H1 (cell line): ENCODE results near the gene FAM114A2. TPM values are rescaled to one million over a fixed set of nuclear protein-coding genes. Genes with fewer than 3 reads are reported as not detected.

Source experiments
- CTCF ChIA-PET: fragments of 300-600 bp; sonication (Branson Sonifier 250); formaldehyde crosslinking; loops from one replicate; lab custom pipeline; 2021; ENCODE audit not compliant: partially characterized antibody; lab: Charles Lee
- POLR2A ChIA-PET: fragments of 300-600 bp; sonication (Branson Sonifier 250); formaldehyde crosslinking; loops from one replicate; lab custom pipeline; 2021; ENCODE audit warnings: inconsistent platforms; ENCODE audit not compliant: partially characterized antibody; lab: Charles Lee
- DNase-seq, 2 experiments: peaks; one replicate each; pipeline versions ENCODE4 v3.0.0 to v3.0.0-alpha.2; 2010 to 2022; ENCODE audit warnings: low spot score in 2 of 2, low read depth in 1 of 2, mixed read lengths in 1 of 2
- FAIRE-seq: peaks from 2 replicates; lab custom pipeline; 2011; peaks lifted over from hg19 to GRCh38; lab: Jason Lieb, UNC
- H2AFZ ChIP-seq: 2 replicates; pipeline ENCODE4 v1.8.1; 2012; ENCODE audit warnings: low read length, inconsistent platforms
- H2AK5ac ChIP-seq: 2 replicates; pipeline ENCODE4 v1.6.1; 2013; ENCODE audit warnings: low read depth, low read length
- H2BK120ac ChIP-seq: replicated peaks from 2 replicates; pipeline ENCODE3; 2013; ENCODE audit warnings: low read depth, low read length, inconsistent platforms
- H2BK12ac ChIP-seq: 2 replicates; pipeline ENCODE4 v1.6.1; 2013; ENCODE audit warnings: low read depth, low read length
- H2BK15ac ChIP-seq: 2 replicates; pipeline ENCODE4 v1.6.1; 2013; ENCODE audit warnings: low read length
- H2BK20ac ChIP-seq: 2 replicates; pipeline ENCODE4 v1.6.1; 2013; ENCODE audit warnings: low read length
- H2BK5ac ChIP-seq: 2 replicates; pipeline ENCODE4 v1.6.1; 2013; ENCODE audit warnings: low read depth, low read length
- H3K14ac ChIP-seq: 2 replicates; pipeline ENCODE4 v1.6.1; 2013; ENCODE audit warnings: inconsistent platforms; ENCODE audit not compliant: insufficient read length
- H3K18ac ChIP-seq: 2 replicates; pipeline ENCODE4 v1.6.1; 2013; ENCODE audit warnings: low read length; ENCODE audit errors: extremely low read depth
- H3K23ac ChIP-seq: 2 replicates; pipeline ENCODE4 v1.6.1; 2013; ENCODE audit warnings: inconsistent platforms; ENCODE audit not compliant: insufficient read length
- H3K23me2 ChIP-seq: 2 replicates; pipeline ENCODE4 v1.6.1; 2013; ENCODE audit warnings: low read depth, low read length
- H3K27ac ChIP-seq: 2 replicates; pipeline ENCODE4 v1.6.1; 2011; ENCODE audit warnings: low read depth, low read length, inconsistent platforms
- H3K27me3 ChIP-seq, 4 experiments: replicated peaks in 1 of 4; 1 replicate in 1 of 4; 2 replicates in 3 of 4; pipeline versions ENCODE4 v1.6.1 to v1.8.1; 2011 to 2013; ENCODE audit warnings: low read length in 3 of 4, mild to moderate bottlenecking in 3 of 4, inconsistent platforms in 2 of 4, mixed read lengths in 2 of 4, moderate library complexity in 1 of 4; ENCODE audit not compliant: control insufficient read depth in 3 of 4, insufficient read depth in 3 of 4; ENCODE audit errors: extremely low read depth in 1 of 4
- H3K36me3 ChIP-seq, 4 experiments: 2 replicates each; pipeline versions ENCODE4 v1.6.1 to v1.8.1; 2011 to 2013; ENCODE audit warnings: mild to moderate bottlenecking in 4 of 4, low read length in 3 of 4, moderate library complexity in 2 of 4, control low read depth in 1 of 4, inconsistent platforms in 1 of 4; ENCODE audit not compliant: insufficient read depth in 4 of 4, control insufficient read depth in 2 of 4
- H3K4ac ChIP-seq: replicated peaks from 2 replicates; pipeline ENCODE3; 2013; ENCODE audit warnings: low read length, low read depth, mixed read lengths, inconsistent platforms; ENCODE audit not compliant: insufficient read length
- H3K4me1 ChIP-seq, 4 experiments: replicated peaks in 1 of 4; 1 replicate in 1 of 4; 2 replicates in 3 of 4; pipeline versions ENCODE4 v1.6.1 to v1.8.1; 2011 to 2013; ENCODE audit warnings: low read length in 3 of 4, inconsistent platforms in 2 of 4, mixed read lengths in 1 of 4; ENCODE audit not compliant: insufficient read depth in 4 of 4, control insufficient read depth in 3 of 4
- H3K4me2 ChIP-seq, 2 experiments: 2 replicates each; pipeline versions ENCODE4 v1.6.1 to v1.8.1; 2011 to 2013; ENCODE audit warnings: low read depth in 2 of 2, low read length in 2 of 2, control low read depth in 1 of 2, inconsistent platforms in 1 of 2, mild to moderate bottlenecking in 1 of 2; ENCODE audit not compliant: insufficient read depth in 1 of 2
- H3K4me3 ChIP-seq, 4 experiments: fragments of 200-600, 300-600 bp in 1 of 4; sonication (generic), shearing (Covaris generic), sonication (Bioruptor Twin) in 1 of 4; 2 replicates each; pipeline versions ENCODE4 v1.5.1 to v1.8.1; 2011 to 2016; ENCODE audit warnings: low read length in 4 of 4, low read depth in 3 of 4, control low read depth in 2 of 4, inconsistent platforms in 2 of 4, mild to moderate bottlenecking in 2 of 4, mixed read lengths in 1 of 4, moderate library complexity in 1 of 4; ENCODE audit not compliant: insufficient read depth in 2 of 4; ENCODE audit errors: extremely low read depth in 1 of 4
- H3K56ac ChIP-seq: replicated peaks from 2 replicates; pipeline ENCODE3; 2013; ENCODE audit warnings: low read depth, mild to moderate bottlenecking, mixed read lengths, low read length, inconsistent platforms; ENCODE audit not compliant: insufficient read length
- H3K79me1 ChIP-seq: 2 replicates; pipeline ENCODE4 v1.6.1; 2013; ENCODE audit warnings: low read depth, low read length, control low read depth
- H3K79me2 ChIP-seq, 2 experiments: 2 replicates each; pipeline versions ENCODE4 v1.6.1 to v1.8.1; 2012 to 2013; ENCODE audit warnings: low read length in 2 of 2, mild to moderate bottlenecking in 2 of 2, inconsistent platforms in 1 of 2; ENCODE audit not compliant: insufficient read depth in 2 of 2, control insufficient read depth in 1 of 2
- H3K9ac ChIP-seq, 4 experiments: replicated peaks in 1 of 4; 1 replicate in 1 of 4; 2 replicates in 3 of 4; pipeline versions ENCODE4 v1.6.1 to v1.8.1; 2011 to 2013; ENCODE audit warnings: low read depth in 3 of 4, low read length in 3 of 4, control low read depth in 2 of 4, mild to moderate bottlenecking in 2 of 4, moderate library complexity in 2 of 4, inconsistent platforms in 1 of 4; ENCODE audit errors: extremely low read depth in 1 of 4
- H3K9me3 ChIP-seq, 2 experiments: 2 replicates each; pipeline versions ENCODE4 v1.6.1 to v1.8.1; 2012 to 2013; ENCODE audit warnings: mild to moderate bottlenecking in 2 of 2, moderate library complexity in 2 of 2, control low read depth in 1 of 2, inconsistent platforms in 1 of 2, low read depth in 1 of 2, low read length in 1 of 2, mixed read lengths in 1 of 2; ENCODE audit not compliant: insufficient read depth in 2 of 2
- H4K20me1 ChIP-seq, 2 experiments: replicated peaks in 1 of 2; 2 replicates each; pipeline versions ENCODE3 to v1.8.1; 2011 to 2013; ENCODE audit warnings: inconsistent platforms in 2 of 2, low read length in 2 of 2, mild to moderate bottlenecking in 1 of 2; ENCODE audit not compliant: insufficient read depth in 2 of 2, control insufficient read depth in 1 of 2
- H4K5ac ChIP-seq: 2 replicates; pipeline ENCODE4 v1.6.1; 2013; ENCODE audit warnings: low read length, low read depth, mixed read lengths, inconsistent platforms; ENCODE audit not compliant: insufficient read length
- H4K8ac ChIP-seq: 2 replicates; pipeline ENCODE4 v1.8.0; 2013; ENCODE audit warnings: mild to moderate bottlenecking, moderate library complexity, low read length, inconsistent platforms; ENCODE audit not compliant: insufficient read depth; ENCODE audit errors: extremely low read depth
- H4K91ac ChIP-seq: replicated peaks from 2 replicates; pipeline ENCODE3; 2013; ENCODE audit warnings: low read length, mixed read lengths, inconsistent platforms; ENCODE audit not compliant: insufficient read length
- CBX8 ChIP-seq: fragments of 300-800, 300-1000 bp; sonication (generic); IDR thresholded peaks from 2 replicates; pipeline ENCODE4 v1.7.1; 2016; ENCODE audit warnings: low read depth, low read length, borderline replicate concordance
- JUND ChIP-seq: IDR thresholded peaks from 2 replicates; pipeline ENCODE4 v1.6.1; 2011; ENCODE audit warnings: mild to moderate bottlenecking, improper control_type of control experiment, low read length
- SRF ChIP-seq: IDR thresholded peaks from 2 replicates; pipeline ENCODE4 v1.6.1; 2011; ENCODE audit warnings: mild to moderate bottlenecking, low read depth, low read length, moderate library complexity
- TAF7 ChIP-seq: optimal IDR thresholded peaks from 2 replicates; pipeline ENCODE3; 2011; ENCODE audit warnings: low read depth, mild to moderate bottlenecking, inconsistent platforms, low read length, moderate library complexity, borderline replicate concordance
- WGBS, 2 experiments: shearing (Covaris generic) in 1 of 2; methylation state at CpG; one replicate each; pipeline versions ENCODE4 v1.1.6 to v1.1.7; 2013 to 2015; ENCODE audit warnings: low lambda C conversion rate in 2 of 2, mixed read lengths in 2 of 2, inconsistent platforms in 1 of 2, low coverage in 1 of 2, missing lambda C conversion rate in 1 of 2; ENCODE audit not compliant: insufficient replicate concordance in 2 of 2, insufficient coverage in 1 of 2, insufficient read length in 1 of 2; ENCODE audit errors: extremely low coverage in 1 of 2, missing lambda C conversion rate in 1 of 2; 5-methylcytosine and 5-hydroxymethylcytosine counted together
- polyA plus RNA-seq, 7 experiments: library from polyadenylated mRNA; depleted of rRNA in 3 of 7; stranded (reverse) in 5 of 7; unstranded in 2 of 7; fragments of >200 nt in 5 of 7; fragments of 200-250 nt in 2 of 7; gene quantifications; 1 replicate in 5 of 7; 2 replicates in 1 of 7; 4 replicates in 1 of 7; pipeline versions ENCODE4 v1.2.1 to v1.2.3, GENCODE V29; 2011 to 2013; ENCODE audit warnings: missing spikeins in 2 of 7, mixed read lengths in 2 of 7
- total RNA-seq: library from RNA; stranded (reverse); fragmentation: NEBNext Ultra II Directional; extraction: Animal tissue kit (Norgen Biotek cat#: 25700); gene quantifications from 2 replicates; pipeline ENCODE4 v1.2.1, GENCODE V29; 2021

The FAM114A2 gene
- total and polyA plus RNA-seq, 2 of the 8 experiments (the other 6 are each of a cell fraction or from before 2014, with no cell fraction given) = 3.8 to 9.2 TPM

DNA sequence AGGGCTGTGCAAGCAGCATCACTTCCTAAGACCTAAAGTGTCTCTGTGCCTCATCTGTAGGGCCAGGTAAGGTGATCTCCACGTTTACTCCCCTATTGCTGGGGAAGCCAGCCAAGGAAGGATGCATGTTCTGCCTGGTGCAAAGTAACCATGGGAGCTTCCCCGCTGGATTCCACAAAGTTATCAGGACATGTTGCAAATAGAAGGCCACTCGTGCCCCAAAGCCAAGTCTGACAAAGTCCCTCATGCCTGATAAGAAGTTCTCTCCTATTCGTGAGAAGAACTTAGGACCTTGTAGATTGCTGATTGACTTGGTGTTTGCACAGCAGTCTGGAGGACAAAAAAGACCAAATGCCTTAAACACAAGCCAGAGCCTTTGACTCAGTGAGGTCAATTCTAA lies 81.5 kb downstream of the FAM114A2 start:
- Histone ChIP-seq H4K91ac (no peak overlapping the region), H3K4me2 (no peak overlapping the region), H3K9ac (no peak overlapping the region), H2BK12ac (peak overlapping the region; percentile 4; the same call in 1 of the 2 replicates), H2BK5ac (no peak overlapping the region), H2BK15ac (peak overlapping the region; percentile 48; the same call in 1 of the 2 replicates), H3K9me3 (peaks cover 3% of the 10 kb centered on the region in 2 experiments; a peak in 2 of 4 replicates), H3K23me2 (no peaks in the 10 kb centered on the region), H3K4ac (no peak overlapping the region), H3K18ac (no peak overlapping the region), H3K4me3 (no peak overlapping the region), H3K36me3 (no peaks in the 10 kb centered on the region), H3K27me3 (no peaks in the 10 kb centered on the region), H3K14ac (no peak overlapping the region), H4K20me1 (no peaks in the 10 kb centered on the region), H3K56ac (no peak overlapping the region), H3K4me1 (peaks cover 3 to 17% (median 13%) of the 10 kb centered on the region in 4 experiments), H3K79me2 (no peaks in the 10 kb centered on the region), H3K23ac (no peak overlapping the region), H2BK20ac (no peak overlapping the region), H2BK120ac (no peak overlapping the region), H3K79me1 (no peaks in the 10 kb centered on the region), H2AK5ac (no peak overlapping the region), H4K8ac (no peak overlapping the region), H2AFZ (no peak overlapping the region), H3K27ac (no peak overlapping the region), H4K5ac (no peak overlapping the region)
- POLR2A ChIA-PET = no interaction called here
- FAIRE-seq (no peak), DNase-seq (no peak)
- CTCF ChIA-PET = interaction anchor here (0.6 to 2.2 kb wide), 2 partner anchors 8 to 508 kb away, joined by 5 to 11 read pairs; no protein-coding TSS in a partner anchor
- TF ChIP-seq TAF7 (no peak), JUND (no peak), SRF (no peak), CBX8 (no peak)
- WGBS, 2 experiments = 92% methylated on average over 4 of the region's 4 CpGs; no CpG with 5 or more reads in 1 of the 2 experiments
